ENCODE measurements around the gene WWC2.

WWC2 gene

GRCh38 chr4:183098723-183099536, at the start of gene WWC2:
Gene WWC2 (plus strand): TSS chr4:183099257. CDS start chr4:183099492, 235 bp downstream.
- peak in 1 of 2 donors; percentile 21 for DNase-seq (ENCODE audit: low read depth in 2 of 2, low spot score in 1 of 2)

DNA sequence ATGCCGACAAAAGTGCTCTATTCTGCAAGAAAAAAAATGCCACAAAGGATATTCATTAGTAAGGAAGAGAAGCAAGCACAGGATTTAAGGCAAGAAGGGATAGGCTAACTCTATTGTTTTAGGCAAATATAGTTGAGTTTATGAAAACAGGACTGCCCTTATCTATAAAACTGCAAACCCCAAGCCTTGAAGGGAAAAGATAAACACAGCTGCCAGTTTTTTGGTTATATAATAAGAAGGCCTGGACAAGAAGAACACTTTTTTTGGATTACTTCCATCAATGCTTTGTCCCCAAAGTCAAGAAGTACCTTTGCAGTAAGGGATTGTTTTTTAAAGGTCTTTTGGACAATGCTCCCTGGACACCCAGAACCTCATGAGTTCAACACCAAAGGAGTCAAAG, 45.4 kb upstream of the WWC2 start:
- no peak for DNase-seq (ENCODE audit: low read depth in 2 of 2, low spot score in 1 of 2)

- DNase-seq (ENCODE audit: low read depth in 2 of 2, low spot score in 1 of 2), result no peak
Observed at GRCh38 chr4:183057255-183057654, 41.8 kb upstream of the WWC2 start.

- no peak for DNase-seq (ENCODE audit: low read depth in 2 of 2, low spot score in 1 of 2)
Observed at GRCh38 chr4:183059797-183060196, 39.3 kb upstream of the WWC2 start.

- DNase-seq (ENCODE audit: low read depth in 2 of 2, low spot score in 1 of 2), result no peak
Observed at GRCh38 chr4:183068502-183068901, 30.6 kb upstream of the WWC2 start.

GRCh38 chr4:183071222-183071621, 27.8 kb upstream of the WWC2 start:
- no peak for DNase-seq (ENCODE audit: low read depth in 2 of 2, low spot score in 1 of 2)

GRCh38 chr4:183072176-183072575, 26.9 kb upstream of the WWC2 start:
- no peak for DNase-seq (ENCODE audit: low read depth in 2 of 2, low spot score in 1 of 2)

GRCh38 chr4:183073838-183074145, 25.3 kb upstream of the WWC2 start:
- no peak for DNase-seq (ENCODE audit: low read depth in 2 of 2, low spot score in 1 of 2)

GRCh38 chr4:183074288-183074990, 24.6 kb upstream of the WWC2 start:
- no peak for DNase-seq (ENCODE audit: low read depth in 2 of 2, low spot score in 1 of 2)

- no peak for DNase-seq (ENCODE audit: low read depth in 2 of 2, low spot score in 1 of 2)
Observed at GRCh38 chr4:183078634-183079033, 20.4 kb upstream of the WWC2 start.

GRCh38 chr4:183080372-183081115, 18.5 kb upstream of the WWC2 start:
- DNase-seq (ENCODE audit: low read depth in 2 of 2, low spot score in 1 of 2), result no peak

- DNase-seq (ENCODE audit: low read depth in 2 of 2, low spot score in 1 of 2), result no peak
Observed at GRCh38 chr4:183081116-183081469, 18.0 kb upstream of the WWC2 start.

DNA sequence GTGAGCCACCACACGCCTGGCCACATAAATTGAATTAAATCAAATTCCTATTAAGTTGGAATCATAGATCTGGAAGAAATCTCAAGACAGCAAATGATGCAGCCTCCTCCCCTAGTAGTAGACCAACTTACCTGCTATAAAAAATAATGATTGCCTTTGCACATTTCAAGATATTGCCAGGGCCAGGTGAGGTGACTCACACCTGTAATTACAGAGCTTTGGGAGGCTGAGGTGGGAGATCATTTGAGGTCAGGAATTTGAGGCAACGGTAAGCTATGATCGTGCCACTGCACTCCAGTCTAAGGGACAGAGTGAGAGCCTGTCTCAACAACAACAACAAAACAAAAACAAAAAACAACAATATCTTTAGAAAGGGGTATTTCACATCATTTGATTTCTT, 17.0 kb upstream of the WWC2 start:
- no peak for DNase-seq (ENCODE audit: low read depth in 2 of 2, low spot score in 1 of 2)

DNA sequence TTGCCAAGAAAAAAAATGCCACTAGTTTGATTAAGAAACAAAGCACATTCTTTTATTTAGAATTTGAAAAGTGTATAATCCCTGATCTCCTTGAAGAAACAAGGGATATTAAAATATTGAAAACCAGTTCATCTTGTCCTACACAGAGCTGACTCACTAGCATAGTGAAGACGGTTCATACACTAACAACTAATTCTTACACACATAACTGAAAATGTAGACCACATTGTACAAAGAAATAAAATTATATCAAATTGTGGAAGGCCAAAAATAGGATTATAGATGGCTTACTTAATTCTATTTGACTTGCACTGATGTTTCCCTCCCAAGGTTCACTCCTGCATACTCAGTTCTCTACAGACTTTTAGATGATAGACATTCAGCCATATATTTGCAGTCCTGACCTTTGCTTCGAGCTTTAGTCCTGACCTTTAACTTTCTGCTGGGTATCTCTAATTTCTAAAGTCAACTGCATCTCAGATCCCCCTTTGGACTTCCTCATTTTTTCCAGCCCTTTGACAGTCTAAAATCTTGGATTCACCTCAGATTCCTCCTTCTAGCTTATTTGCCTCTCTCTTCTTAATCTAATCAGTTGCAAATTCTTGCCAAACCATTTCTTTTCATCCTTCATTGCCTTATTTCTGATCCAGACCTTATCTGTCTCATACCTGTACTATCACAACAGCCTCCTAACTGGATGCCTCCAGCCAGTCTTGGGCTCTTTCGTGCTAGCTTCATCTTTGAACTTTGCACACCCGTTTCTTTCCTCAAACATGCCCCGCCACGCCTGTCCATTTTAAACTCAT, 4.5 kb upstream of the WWC2 start:
- DNase-seq (ENCODE audit: low read depth in 2 of 2, low spot score in 1 of 2), result no peak

- no peak for DNase-seq (ENCODE audit: low read depth in 2 of 2, low spot score in 1 of 2)
Observed at GRCh38 chr4:183095199-183095512, 3.9 kb upstream of the WWC2 start.

DNA sequence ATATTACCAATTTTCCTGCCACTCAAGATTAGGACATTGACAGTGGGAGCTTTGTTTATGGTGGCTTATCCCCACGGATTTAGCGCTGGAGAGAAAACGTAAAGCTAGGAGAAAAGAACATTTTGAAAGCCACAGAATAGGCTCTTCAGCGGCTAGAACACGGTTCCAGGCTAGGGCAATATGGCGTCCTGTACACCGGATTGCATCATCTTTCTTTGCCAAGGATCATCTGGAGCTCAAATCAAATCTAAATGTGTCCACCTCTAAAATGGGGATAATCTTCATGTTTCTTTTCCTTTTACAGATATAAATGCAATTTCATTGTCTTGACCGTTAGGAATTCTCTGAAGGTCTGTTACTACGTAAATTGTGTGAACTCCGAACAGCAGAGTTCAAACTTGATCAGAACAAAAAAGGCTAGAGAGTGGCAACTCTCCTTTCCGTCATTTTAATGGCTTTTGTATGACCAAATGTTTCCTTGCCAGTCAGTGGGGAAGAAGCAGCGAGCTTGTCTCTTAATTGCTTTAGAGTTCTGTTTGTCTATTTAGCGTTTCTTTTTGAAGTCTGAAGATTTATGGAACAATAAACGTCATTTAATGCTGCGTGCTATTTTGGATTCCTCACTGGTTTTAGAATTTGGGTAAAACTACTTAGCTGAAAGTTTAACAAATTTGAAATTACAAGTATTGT, 2.6 kb upstream of the WWC2 start:
- no peak for DNase-seq (ENCODE audit: low read depth in 2 of 2, low spot score in 1 of 2)

- no peak for DNase-seq (ENCODE audit: low read depth in 2 of 2, low spot score in 1 of 2)
Observed at GRCh38 chr4:183097231-183098018, 1.6 kb upstream of the WWC2 start.

- DNase-seq (ENCODE audit: low read depth in 2 of 2, low spot score in 1 of 2), result no peak
Observed at GRCh38 chr4:183098019-183098722, 886 bp upstream of the WWC2 start.

DNA sequence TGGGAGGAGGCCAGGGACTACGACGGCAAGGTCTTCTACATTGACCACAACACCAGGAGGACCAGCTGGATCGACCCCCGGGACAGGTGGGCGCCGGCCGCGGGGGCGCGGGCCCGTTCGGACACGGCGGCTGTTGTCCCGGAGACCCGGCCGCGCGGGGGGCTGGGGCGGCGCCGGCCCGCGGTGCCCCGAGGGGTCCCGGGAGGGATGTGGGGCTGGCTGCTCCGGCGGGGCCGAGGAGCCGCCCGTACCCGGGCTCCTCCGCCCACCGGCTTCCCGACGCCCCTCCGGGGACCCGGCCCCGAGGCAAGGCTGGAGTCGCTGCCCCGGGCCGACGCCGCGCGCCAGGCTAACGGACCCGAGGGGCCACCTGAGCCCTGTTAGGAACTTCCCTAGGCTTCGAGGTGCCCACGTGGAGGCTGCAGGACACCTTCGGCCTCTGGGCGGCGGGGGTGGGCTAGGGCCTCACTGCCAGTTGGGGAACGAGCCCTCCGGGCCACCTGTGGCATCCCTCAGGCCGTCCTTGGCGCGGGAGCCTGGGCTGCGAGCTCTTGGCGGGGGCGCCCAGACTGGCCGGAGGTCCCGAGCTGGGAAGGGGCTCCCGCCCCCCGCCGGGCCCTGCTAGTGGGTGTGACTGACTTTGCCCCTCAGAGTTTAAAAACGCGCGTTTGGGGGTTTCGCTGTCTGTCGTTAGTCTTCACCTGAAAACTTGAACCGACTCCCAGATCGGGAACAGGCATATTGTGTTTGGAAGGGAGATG, 660 bp downstream of the WWC2 start:
- no peak for DNase-seq (ENCODE audit: low read depth in 2 of 2, low spot score in 1 of 2)
